Neural cell (in vitro differentiated cells): ENCODE data around the gene GATM. TPM values are rescaled to one million over a fixed set of nuclear protein-coding genes. Genes with fewer than 3 reads are reported as not detected.

Source experiments
- H2AFZ ChIP-seq: fragments of 200-600, 300-800 bp; sonication (generic), shearing (Covaris generic); 2 replicates; pipeline ENCODE4 v1.6.0; 2014; ENCODE audit warnings: low read depth, mild to moderate bottlenecking, antibody characterized with exemption, low read length, moderate library complexity
- H3F3A ChIP-seq: fragments of 200-600 bp; shearing (Covaris generic); 2 replicates; pipeline ENCODE4 v1.6.1; 2016; ENCODE audit warnings: mild to moderate bottlenecking, moderate library complexity, mixed read lengths, antibody characterized with exemption, low read length; ENCODE audit not compliant: insufficient read depth, poor library complexity, severe bottlenecking
- H3K27ac ChIP-seq: fragments of 200-600, 300-800 bp; sonication (generic), shearing (Covaris generic); 2 replicates; pipeline ENCODE4 v1.5.1; 2014; ENCODE audit warnings: mild to moderate bottlenecking, low read length, moderate library complexity
- H3K27me3 ChIP-seq: fragments of 300-800, 200-600 bp; sonication (generic), shearing (Covaris generic); 2 replicates; pipeline ENCODE4 v1.6.0; 2014; ENCODE audit warnings: mild to moderate bottlenecking, low read depth, low read length, moderate library complexity; ENCODE audit not compliant: insufficient read depth
- H3K36me3 ChIP-seq: fragments of 300-800, 200-600 bp; sonication (generic), shearing (Covaris generic); 2 replicates; pipeline ENCODE4 v1.5.1; 2014; ENCODE audit warnings: mild to moderate bottlenecking, antibody characterized with exemption, low read length, moderate library complexity; ENCODE audit not compliant: insufficient read depth
- H3K4me2 ChIP-seq: fragments of 300-800, 200-600 bp; sonication (generic), shearing (Covaris generic); 2 replicates; pipeline ENCODE4 v1.6.0; 2014; ENCODE audit warnings: mild to moderate bottlenecking, low read length
- H3K4me3 ChIP-seq: fragments of 300-800, 200-600 bp; sonication (generic), shearing (Covaris generic); 2 replicates; pipeline ENCODE4 v1.5.1; 2014; ENCODE audit warnings: mild to moderate bottlenecking, low read length, moderate library complexity
- H3K79me2 ChIP-seq: fragments of 200-600 bp; shearing (Covaris generic); replicated peaks from 2 replicates; pipeline ENCODE4 v1.6.0; 2014; ENCODE audit warnings: mild to moderate bottlenecking, low read length, moderate library complexity; ENCODE audit not compliant: insufficient read depth
- H3K9ac ChIP-seq: fragments of 300-800, 200-600 bp; sonication (generic), shearing (Covaris generic); 2 replicates; pipeline ENCODE4 v1.6.1; 2016; ENCODE audit warnings: mild to moderate bottlenecking, low read length, mixed read lengths
- H3K9me2 ChIP-seq: fragments of 200-600 bp; shearing (Covaris generic); 2 replicates; pipeline ENCODE4 v1.6.1; 2016; ENCODE audit warnings: mild to moderate bottlenecking, low read length, mixed read lengths; ENCODE audit not compliant: insufficient read depth
- H3K9me3 ChIP-seq: fragments of 200-600, 300-800 bp; sonication (generic), shearing (Covaris generic); 2 replicates; pipeline ENCODE4 v1.6.1; 2016; ENCODE audit warnings: mild to moderate bottlenecking, mixed run types, low read length, moderate library complexity, mixed read lengths
- H4K20me1 ChIP-seq: fragments of 200-600 bp; shearing (Covaris generic); 2 replicates; pipeline ENCODE4 v1.6.1; 2016; ENCODE audit warnings: mild to moderate bottlenecking, mixed run types; ENCODE audit not compliant: insufficient read depth
- EP300 ChIP-seq: fragments of 450-650 bp; conservative IDR thresholded peaks from 2 replicates; pipeline ENCODE4 v1.6.1; 2014; ENCODE audit warnings: antibody characterized with exemption, mild to moderate bottlenecking, moderate library complexity; ENCODE audit not compliant: poor library complexity, severe bottlenecking
- EZH2 ChIP-seq: fragments of 200-600, 300-800 bp; shearing (Covaris generic), sonication (generic); IDR thresholded peaks from 2 replicates; pipeline ENCODE4 v1.6.1; 2014; ENCODE audit warnings: antibody characterized with exemption, low read length, borderline replicate concordance, mild to moderate bottlenecking; ENCODE audit not compliant: insufficient read depth, poor library complexity, severe bottlenecking
- MXI1 ChIP-seq: fragments of 450-650 bp; conservative IDR thresholded peaks from 2 replicates; pipeline ENCODE4 v1.6.1; 2014; ENCODE audit warnings: antibody characterized with exemption, mild to moderate bottlenecking; ENCODE audit not compliant: poor library complexity, severe bottlenecking
- POLR2AphosphoS5 ChIP-seq: IDR thresholded peaks from 2 replicates; pipeline ENCODE4 v1.6.1; 2012
- RAD21 ChIP-seq: fragments of 450-650 bp; conservative IDR thresholded peaks from 2 replicates; pipeline ENCODE4 v1.6.1; 2014; ENCODE audit warnings: antibody characterized with exemption, mild to moderate bottlenecking, moderate library complexity
- SMC3 ChIP-seq: fragments of 450-650 bp; conservative IDR thresholded peaks from 2 replicates; pipeline ENCODE4 v1.6.1; 2014; ENCODE audit warnings: antibody characterized with exemption, mild to moderate bottlenecking, moderate library complexity; ENCODE audit not compliant: poor library complexity
- TAF1 ChIP-seq: IDR thresholded peaks from 2 replicates; pipeline ENCODE4 v1.6.1; 2012; ENCODE audit warnings: low read depth
- polyA plus RNA-seq: library from polyadenylated mRNA; depleted of rRNA; stranded (reverse); fragments of >200 nt; gene quantifications from 2 replicates; pipeline ENCODE4 v1.2.3, GENCODE V29; 2014
- TF ChIP-seq, protein P1 (sequence below): IDR thresholded peaks from 2 replicates; pipeline ENCODE4 v1.6.1; 2012; ENCODE audit warnings: borderline replicate concordance
- TF ChIP-seq, protein P2 (sequence below): fragments of 450-650 bp; IDR thresholded peaks from 2 replicates; pipeline ENCODE4 v1.5.1; 2014; ENCODE audit warnings: antibody characterized with exemption, mild to moderate bottlenecking, moderate library complexity; ENCODE audit not compliant: poor library complexity, severe bottlenecking

GATM gene
- polyA plus RNA-seq, 1 donor from 2014 or later, result 13.3 TPM

DNA sequence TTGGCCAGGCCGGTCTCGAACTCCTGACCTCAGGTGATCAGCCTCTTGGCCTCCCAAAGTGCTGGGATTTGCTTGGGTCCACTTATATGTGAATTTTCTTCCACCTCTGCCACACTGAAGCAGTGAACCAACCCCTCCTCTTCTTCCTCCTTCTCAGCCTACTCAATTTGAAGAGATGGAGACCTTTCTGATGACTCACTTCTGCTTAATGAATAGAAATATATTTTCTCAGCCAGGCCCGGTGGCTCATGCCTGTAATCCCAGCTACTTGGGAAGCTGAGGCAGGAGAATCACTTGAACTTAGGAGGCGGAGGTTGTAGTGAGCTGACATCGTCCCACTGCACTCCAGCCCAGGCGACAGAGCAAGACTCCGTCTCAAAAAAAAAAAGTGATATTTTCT, 46.8 kb upstream of the GATM start:
- H3K27me3 ChIP-seq, result peaks cover 10% of the 10 kb centered on the region
- peaks cover 4% of the 10 kb centered on the region for H3K36me3 ChIP-seq
- H3K27ac ChIP-seq, result no peak overlapping the region
- no peak overlapping the region for H2AFZ ChIP-seq
- H3K79me2 ChIP-seq, result no peaks in the 10 kb centered on the region
- H4K20me1 ChIP-seq, result no peaks in the 10 kb centered on the region
- H3K9me2 ChIP-seq, result no peaks in the 10 kb centered on the region
- H3K9me3 ChIP-seq, result no peaks in the 10 kb centered on the region
- no peak overlapping the region for H3K9ac ChIP-seq
- no peak overlapping the region for H3K4me2 ChIP-seq
- no peak overlapping the region for H3K4me3 ChIP-seq
- TF ChIP-seq EP300 (no peak), SMC3 (no peak), POLR2AphosphoS5 (no peak), EZH2 (no peak), MXI1 (no peak), TAF1 (no peak)
- TF ChIP-seq, protein P1, sequence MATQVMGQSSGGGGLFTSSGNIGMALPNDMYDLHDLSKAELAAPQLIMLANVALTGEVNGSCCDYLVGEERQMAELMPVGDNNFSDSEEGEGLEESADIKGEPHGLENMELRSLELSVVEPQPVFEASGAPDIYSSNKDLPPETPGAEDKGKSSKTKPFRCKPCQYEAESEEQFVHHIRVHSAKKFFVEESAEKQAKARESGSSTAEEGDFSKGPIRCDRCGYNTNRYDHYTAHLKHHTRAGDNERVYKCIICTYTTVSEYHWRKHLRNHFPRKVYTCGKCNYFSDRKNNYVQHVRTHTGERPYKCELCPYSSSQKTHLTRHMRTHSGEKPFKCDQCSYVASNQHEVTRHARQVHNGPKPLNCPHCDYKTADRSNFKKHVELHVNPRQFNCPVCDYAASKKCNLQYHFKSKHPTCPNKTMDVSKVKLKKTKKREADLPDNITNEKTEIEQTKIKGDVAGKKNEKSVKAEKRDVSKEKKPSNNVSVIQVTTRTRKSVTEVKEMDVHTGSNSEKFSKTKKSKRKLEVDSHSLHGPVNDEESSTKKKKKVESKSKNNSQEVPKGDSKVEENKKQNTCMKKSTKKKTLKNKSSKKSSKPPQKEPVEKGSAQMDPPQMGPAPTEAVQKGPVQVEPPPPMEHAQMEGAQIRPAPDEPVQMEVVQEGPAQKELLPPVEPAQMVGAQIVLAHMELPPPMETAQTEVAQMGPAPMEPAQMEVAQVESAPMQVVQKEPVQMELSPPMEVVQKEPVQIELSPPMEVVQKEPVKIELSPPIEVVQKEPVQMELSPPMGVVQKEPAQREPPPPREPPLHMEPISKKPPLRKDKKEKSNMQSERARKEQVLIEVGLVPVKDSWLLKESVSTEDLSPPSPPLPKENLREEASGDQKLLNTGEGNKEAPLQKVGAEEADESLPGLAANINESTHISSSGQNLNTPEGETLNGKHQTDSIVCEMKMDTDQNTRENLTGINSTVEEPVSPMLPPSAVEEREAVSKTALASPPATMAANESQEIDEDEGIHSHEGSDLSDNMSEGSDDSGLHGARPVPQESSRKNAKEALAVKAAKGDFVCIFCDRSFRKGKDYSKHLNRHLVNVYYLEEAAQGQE, result no peak
- TF ChIP-seq, protein P2, sequence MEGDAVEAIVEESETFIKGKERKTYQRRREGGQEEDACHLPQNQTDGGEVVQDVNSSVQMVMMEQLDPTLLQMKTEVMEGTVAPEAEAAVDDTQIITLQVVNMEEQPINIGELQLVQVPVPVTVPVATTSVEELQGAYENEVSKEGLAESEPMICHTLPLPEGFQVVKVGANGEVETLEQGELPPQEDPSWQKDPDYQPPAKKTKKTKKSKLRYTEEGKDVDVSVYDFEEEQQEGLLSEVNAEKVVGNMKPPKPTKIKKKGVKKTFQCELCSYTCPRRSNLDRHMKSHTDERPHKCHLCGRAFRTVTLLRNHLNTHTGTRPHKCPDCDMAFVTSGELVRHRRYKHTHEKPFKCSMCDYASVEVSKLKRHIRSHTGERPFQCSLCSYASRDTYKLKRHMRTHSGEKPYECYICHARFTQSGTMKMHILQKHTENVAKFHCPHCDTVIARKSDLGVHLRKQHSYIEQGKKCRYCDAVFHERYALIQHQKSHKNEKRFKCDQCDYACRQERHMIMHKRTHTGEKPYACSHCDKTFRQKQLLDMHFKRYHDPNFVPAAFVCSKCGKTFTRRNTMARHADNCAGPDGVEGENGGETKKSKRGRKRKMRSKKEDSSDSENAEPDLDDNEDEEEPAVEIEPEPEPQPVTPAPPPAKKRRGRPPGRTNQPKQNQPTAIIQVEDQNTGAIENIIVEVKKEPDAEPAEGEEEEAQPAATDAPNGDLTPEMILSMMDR, result no peak
- no peaks in the 10 kb centered on the region for H3F3A ChIP-seq

DNA sequence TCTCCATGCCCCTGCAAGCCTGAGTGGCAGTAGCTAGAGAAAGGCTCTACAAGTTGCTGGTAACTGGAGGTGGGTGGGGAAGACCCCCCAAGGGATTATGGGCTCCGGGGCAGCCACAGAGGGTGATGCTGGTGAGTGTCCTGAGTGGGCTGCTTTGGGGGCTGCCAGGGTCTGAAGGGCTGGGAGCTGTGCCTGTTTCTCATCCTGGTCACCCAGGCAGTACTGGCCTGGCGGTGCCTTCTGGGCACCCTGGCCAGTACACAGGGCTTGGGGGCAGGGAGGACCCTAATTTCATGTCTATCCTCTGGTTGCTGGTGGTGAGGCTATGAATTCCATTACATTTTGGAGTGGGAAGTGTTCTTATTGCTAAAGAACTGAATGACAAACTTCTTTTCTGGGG, 46.1 kb upstream of the GATM start:
- Histone ChIP-seq H3K9me3 (no peaks in the 10 kb centered on the region), H3K27me3 (peaks cover 3% of the 10 kb centered on the region), H3K4me2 (no peak overlapping the region)

More for the DNA sequence above, 46.1 kb upstream of the GATM start:
- no peak overlapping the region for H3K9ac ChIP-seq
- TF ChIP-seq POLR2AphosphoS5, result no peak
- TF ChIP-seq SMC3, result no peak
- TF ChIP-seq, protein P1, result no peak
- no peak for TF ChIP-seq RAD21
- no peak for TF ChIP-seq EZH2
- no peak for TF ChIP-seq MXI1
- TF ChIP-seq, protein P2, result no peak
- TF ChIP-seq TAF1, result no peak
- H3K36me3 ChIP-seq, result peaks cover 4% of the 10 kb centered on the region
- H4K20me1 ChIP-seq, result no peaks in the 10 kb centered on the region
- H3K9me2 ChIP-seq, result no peaks in the 10 kb centered on the region
- no peak overlapping the region for H2AFZ ChIP-seq
- no peaks in the 10 kb centered on the region for H3K79me2 ChIP-seq
- no peaks in the 10 kb centered on the region for H3F3A ChIP-seq
- no peak overlapping the region for H3K4me3 ChIP-seq
- H3K27ac ChIP-seq, result no peak overlapping the region
